GM23338 (cell line): ENCODE measurements around the gene PDCD4. TPM values are rescaled to one million over a fixed set of nuclear protein-coding genes. Genes with fewer than 3 reads are reported as not detected.

Source experiments
- ATAC-seq: fragments of 200-7000 bp; cut with Tn5 transposase; 3 replicates; pipeline ENCODE4 v1.9.1; 2020
- DNase-seq: peaks from one replicate; pipeline ENCODE4 v3.0.0-alpha.2; 2015; ENCODE audit warnings: low spot score
- H2AFZ ChIP-seq: fragments of 200-600 bp; sonication (generic); 2 replicates; pipeline ENCODE4 v1.8.0; 2016; ENCODE audit warnings: antibody characterized with exemption, mild to moderate bottlenecking, moderate library complexity
- H3F3A ChIP-seq: fragments of 200-600 bp; sonication (generic); replicated peaks from 2 replicates; pipeline ENCODE4 v1.8.0; 2017; ENCODE audit warnings: antibody characterized with exemption, mixed run types, low read depth
- H3K27ac ChIP-seq: fragments of 200-600 bp; sonication (generic); 2 replicates; pipeline ENCODE4 v1.6.1; 2016; ENCODE audit warnings: low read depth
- H3K27me3 ChIP-seq: fragments of 200-600 bp; sonication (generic); 2 replicates; pipeline ENCODE4 v1.8.0; 2016; ENCODE audit warnings: mild to moderate bottlenecking, mixed run types, moderate library complexity; ENCODE audit not compliant: insufficient read depth
- H3K36me3 ChIP-seq: fragments of 200-600 bp; sonication (generic); 2 replicates; pipeline ENCODE4 v1.8.0; 2016; ENCODE audit warnings: mild to moderate bottlenecking; ENCODE audit not compliant: insufficient read depth
- H3K4me1 ChIP-seq: fragments of 200-600 bp; sonication (generic); 2 replicates; pipeline ENCODE4 v1.8.0; 2016; ENCODE audit warnings: mild to moderate bottlenecking, moderate library complexity; ENCODE audit not compliant: insufficient read depth
- H3K4me2 ChIP-seq: fragments of 200-600 bp; sonication (generic); 2 replicates; pipeline ENCODE4 v1.7.1; 2017; ENCODE audit warnings: mixed run types
- H3K4me3 ChIP-seq: fragments of 200-600 bp; sonication (generic); 2 replicates; pipeline ENCODE4 v1.6.1; 2016; ENCODE audit warnings: mixed run types
- H3K79me2 ChIP-seq: fragments of 200-600 bp; sonication (generic); replicated peaks from 2 replicates; pipeline ENCODE4 v1.8.0; 2017; ENCODE audit warnings: mild to moderate bottlenecking; ENCODE audit not compliant: insufficient read depth
- H3K9me2 ChIP-seq: fragments of 200-600 bp; sonication (generic); 2 replicates; pipeline ENCODE4 v1.8.0; 2017; ENCODE audit not compliant: insufficient read depth
- H4K20me1 ChIP-seq: fragments of 200-600 bp; sonication (generic); replicated peaks from 2 replicates; pipeline ENCODE4 v1.8.0; 2017; ENCODE audit warnings: mild to moderate bottlenecking; ENCODE audit not compliant: insufficient read depth
- H3K27ac Mint-ChIP-seq: 2 replicates; pipeline ENCODE4 v1.8.0; 2020; ENCODE audit warnings: inconsistent platforms, mild to moderate bottlenecking, moderate library complexity, mixed read lengths
- H3K27me3 Mint-ChIP-seq: 3 replicates; pipeline ENCODE4 v1.8.0; 2022; ENCODE audit warnings: low read depth, mild to moderate bottlenecking, moderate library complexity, mixed read lengths, inconsistent platforms; ENCODE audit not compliant: insufficient read depth, poor library complexity
- H3K36me3 Mint-ChIP-seq: 3 replicates; pipeline ENCODE4 v1.8.0; 2021; ENCODE audit warnings: low read depth, mild to moderate bottlenecking, inconsistent platforms, moderate library complexity, mixed read lengths
- H3K4me1 Mint-ChIP-seq: 3 replicates; pipeline ENCODE4 v1.8.0; 2020; ENCODE audit warnings: mild to moderate bottlenecking, inconsistent platforms, mixed read lengths
- H3K4me3 Mint-ChIP-seq: 3 replicates; pipeline ENCODE4 v1.8.0; 2021; ENCODE audit warnings: moderate library complexity, mild to moderate bottlenecking, inconsistent platforms, mixed read lengths
- H3K9me3 Mint-ChIP-seq: 3 replicates; pipeline ENCODE4 v1.8.0; 2020; ENCODE audit warnings: moderate library complexity, mild to moderate bottlenecking, inconsistent platforms, mixed read lengths
- CREB1 ChIP-seq: fragments of 250-450 bp; sonication (Bioruptor Pico); IDR thresholded peaks from 2 replicates; pipeline ENCODE4 v1.5.0; 2020; ENCODE audit warnings: low read depth, mild to moderate bottlenecking, moderate library complexity
- CTCF ChIP-seq, 2 experiments: fragments of 200-600 bp in 1 of 2; sonication (generic) in 1 of 2; conservative IDR thresholded peaks; 2 replicates each; pipeline versions ENCODE4 v1.5.1 to v1.6.1; 2016 to 2017; ENCODE audit warnings: antibody characterized with exemption in 2 of 2, low read depth in 2 of 2, mild to moderate bottlenecking in 2 of 2, moderate library complexity in 1 of 2
- EZH2phosphoT487 ChIP-seq: fragments of 200-600 bp; sonication (generic); IDR thresholded peaks from one replicate; pipeline ENCODE4 v1.8.1; 2018; ENCODE audit warnings: antibody characterized with exemption; ENCODE audit not compliant: unreplicated experiment
- JUNB ChIP-seq: IDR thresholded peaks from one replicate; pipeline ENCODE4 v1.6.1; 2016; ENCODE audit warnings: antibody characterized with exemption; ENCODE audit not compliant: unreplicated experiment
- REST ChIP-seq: IDR thresholded peaks from one replicate; pipeline ENCODE4 v1.6.1; 2018; ENCODE audit warnings: antibody characterized with exemption; ENCODE audit not compliant: unreplicated experiment
- STAT1 ChIP-seq: IDR thresholded peaks from one replicate; pipeline ENCODE4 v1.6.1; 2016; ENCODE audit warnings: antibody characterized with exemption; ENCODE audit not compliant: unreplicated experiment
- ZNF114 ChIP-seq: fragments of 250-450 bp; sonication (Bioruptor Pico); IDR thresholded peaks from 2 replicates; pipeline ENCODE4 v1.5.0; 2020; ENCODE audit warnings: mild to moderate bottlenecking, moderate library complexity
- ZNF331 ChIP-seq: fragments of 250-450 bp; sonication (Bioruptor Pico); IDR thresholded peaks from 2 replicates; pipeline ENCODE4 v1.5.0; 2020; ENCODE audit warnings: low read depth, mild to moderate bottlenecking, moderate library complexity
- polyA plus RNA-seq: library from polyadenylated mRNA; unstranded; fragments of >200 nt; fragmentation: Nextera tagmentation; extraction: Ambion mirVana; gene quantifications from 2 replicates; pipeline ENCODE4 v1.2.1, GENCODE V29; 2016
- total RNA-seq: library from RNA; depleted of rRNA; stranded (reverse); fragments of >200 nt; shearing (Covaris generic); gene quantifications from 2 replicates; pipeline ENCODE4 v1.2.3, GENCODE V29; 2014
- TF ChIP-seq, protein P1 (sequence below): fragments of 250-450 bp; sonication (Bioruptor Pico); IDR thresholded peaks from 2 replicates; pipeline ENCODE4 v1.5.0; 2020; ENCODE audit warnings: mild to moderate bottlenecking, moderate library complexity
- TF ChIP-seq, protein P2 (sequence below): IDR thresholded peaks from 2 replicates; pipeline ENCODE4 v1.6.1; 2016; ENCODE audit warnings: antibody characterized with exemption

PDCD4 gene
- total and polyA plus RNA-seq, 2 experiments from 2014 or later, result 10.1 to 18.0 TPM

GRCh38 chr10:110853921-110854605, 17.7 kb upstream of the PDCD4 start:
- Mint-ChIP-seq H3K4me3 (no peak overlapping the region), H3K9me3 (no peaks in the 10 kb centered on the region), H3K27me3 (peaks cover 4% of the 10 kb centered on the region), H3K4me1 (no peaks in the 10 kb centered on the region), H3K27ac (no peak overlapping the region), H3K36me3 (no peaks in the 10 kb centered on the region)
- no peaks in the 10 kb centered on the region for H3K27me3 ChIP-seq
- DNase-seq, result no peak
- H3K9me2 ChIP-seq, result peaks cover 5% of the 10 kb centered on the region
- H3K4me2 ChIP-seq, result no peak overlapping the region
- no peaks in the 10 kb centered on the region for H3K4me1 ChIP-seq
- ATAC-seq, result no peak
- no peak overlapping the region for H3K27ac ChIP-seq
- no peaks in the 10 kb centered on the region for H3K79me2 ChIP-seq
- H4K20me1 ChIP-seq, result no peaks in the 10 kb centered on the region
- H3K4me3 ChIP-seq, result no peak overlapping the region
- H3F3A ChIP-seq, result no peaks in the 10 kb centered on the region
- no peak overlapping the region for H2AFZ ChIP-seq
- no peaks in the 10 kb centered on the region for H3K36me3 ChIP-seq
- no peak for TF ChIP-seq ZNF114
- TF ChIP-seq, protein P1, sequence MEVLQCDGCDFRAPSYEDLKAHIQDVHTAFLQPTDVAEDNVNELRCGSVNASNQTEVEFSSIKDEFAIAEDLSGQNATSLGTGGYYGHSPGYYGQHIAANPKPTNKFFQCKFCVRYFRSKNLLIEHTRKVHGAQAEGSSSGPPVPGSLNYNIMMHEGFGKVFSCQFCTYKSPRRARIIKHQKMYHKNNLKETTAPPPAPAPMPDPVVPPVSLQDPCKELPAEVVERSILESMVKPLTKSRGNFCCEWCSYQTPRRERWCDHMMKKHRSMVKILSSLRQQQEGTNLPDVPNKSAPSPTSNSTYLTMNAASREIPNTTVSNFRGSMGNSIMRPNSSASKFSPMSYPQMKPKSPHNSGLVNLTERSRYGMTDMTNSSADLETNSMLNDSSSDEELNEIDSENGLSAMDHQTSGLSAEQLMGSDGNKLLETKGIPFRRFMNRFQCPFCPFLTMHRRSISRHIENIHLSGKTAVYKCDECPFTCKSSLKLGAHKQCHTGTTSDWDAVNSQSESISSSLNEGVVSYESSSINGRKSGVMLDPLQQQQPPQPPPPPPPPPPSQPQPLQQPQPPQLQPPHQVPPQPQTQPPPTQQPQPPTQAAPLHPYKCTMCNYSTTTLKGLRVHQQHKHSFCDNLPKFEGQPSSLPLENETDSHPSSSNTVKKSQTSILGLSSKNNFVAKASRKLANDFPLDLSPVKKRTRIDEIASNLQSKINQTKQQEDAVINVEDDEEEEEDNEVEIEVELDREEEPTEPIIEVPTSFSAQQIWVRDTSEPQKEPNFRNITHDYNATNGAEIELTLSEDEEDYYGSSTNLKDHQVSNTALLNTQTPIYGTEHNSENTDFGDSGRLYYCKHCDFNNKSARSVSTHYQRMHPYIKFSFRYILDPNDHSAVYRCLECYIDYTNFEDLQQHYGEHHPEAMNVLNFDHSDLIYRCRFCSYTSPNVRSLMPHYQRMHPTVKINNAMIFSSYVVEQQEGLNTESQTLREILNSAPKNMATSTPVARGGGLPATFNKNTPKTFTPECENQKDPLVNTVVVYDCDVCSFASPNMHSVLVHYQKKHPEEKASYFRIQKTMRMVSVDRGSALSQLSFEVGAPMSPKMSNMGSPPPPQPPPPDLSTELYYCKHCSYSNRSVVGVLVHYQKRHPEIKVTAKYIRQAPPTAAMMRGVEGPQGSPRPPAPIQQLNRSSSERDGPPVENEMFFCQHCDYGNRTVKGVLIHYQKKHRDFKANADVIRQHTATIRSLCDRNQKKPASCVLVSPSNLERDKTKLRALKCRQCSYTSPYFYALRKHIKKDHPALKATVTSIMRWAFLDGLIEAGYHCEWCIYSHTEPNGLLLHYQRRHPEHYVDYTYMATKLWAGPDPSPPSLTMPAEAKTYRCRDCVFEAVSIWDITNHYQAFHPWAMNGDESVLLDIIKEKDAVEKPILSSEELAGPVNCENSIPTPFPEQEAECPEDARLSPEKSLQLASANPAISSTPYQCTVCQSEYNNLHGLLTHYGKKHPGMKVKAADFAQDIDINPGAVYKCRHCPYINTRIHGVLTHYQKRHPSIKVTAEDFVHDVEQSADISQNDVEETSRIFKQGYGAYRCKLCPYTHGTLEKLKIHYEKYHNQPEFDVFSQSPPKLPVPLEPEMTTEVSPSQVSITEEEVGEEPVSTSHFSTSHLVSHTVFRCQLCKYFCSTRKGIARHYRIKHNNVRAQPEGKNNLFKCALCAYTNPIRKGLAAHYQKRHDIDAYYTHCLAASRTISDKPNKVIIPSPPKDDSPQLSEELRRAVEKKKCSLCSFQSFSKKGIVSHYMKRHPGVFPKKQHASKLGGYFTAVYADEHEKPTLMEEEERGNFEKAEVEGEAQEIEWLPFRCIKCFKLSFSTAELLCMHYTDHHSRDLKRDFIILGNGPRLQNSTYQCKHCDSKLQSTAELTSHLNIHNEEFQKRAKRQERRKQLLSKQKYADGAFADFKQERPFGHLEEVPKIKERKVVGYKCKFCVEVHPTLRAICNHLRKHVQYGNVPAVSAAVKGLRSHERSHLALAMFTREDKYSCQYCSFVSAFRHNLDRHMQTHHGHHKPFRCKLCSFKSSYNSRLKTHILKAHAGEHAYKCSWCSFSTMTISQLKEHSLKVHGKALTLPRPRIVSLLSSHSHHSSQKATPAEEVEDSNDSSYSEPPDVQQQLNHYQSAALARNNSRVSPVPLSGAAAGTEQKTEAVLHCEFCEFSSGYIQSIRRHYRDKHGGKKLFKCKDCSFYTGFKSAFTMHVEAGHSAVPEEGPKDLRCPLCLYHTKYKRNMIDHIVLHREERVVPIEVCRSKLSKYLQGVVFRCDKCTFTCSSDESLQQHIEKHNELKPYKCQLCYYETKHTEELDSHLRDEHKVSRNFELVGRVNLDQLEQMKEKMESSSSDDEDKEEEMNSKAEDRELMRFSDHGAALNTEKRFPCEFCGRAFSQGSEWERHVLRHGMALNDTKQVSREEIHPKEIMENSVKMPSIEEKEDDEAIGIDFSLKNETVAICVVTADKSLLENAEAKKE, result no peak
- TF ChIP-seq CREB1, result no peak
- no peak for TF ChIP-seq CTCF (conservative IDR thresholded peaks at IDR 0.05; ENCODE audit: low read depth in 2 of 2)
- TF ChIP-seq, protein P2, sequence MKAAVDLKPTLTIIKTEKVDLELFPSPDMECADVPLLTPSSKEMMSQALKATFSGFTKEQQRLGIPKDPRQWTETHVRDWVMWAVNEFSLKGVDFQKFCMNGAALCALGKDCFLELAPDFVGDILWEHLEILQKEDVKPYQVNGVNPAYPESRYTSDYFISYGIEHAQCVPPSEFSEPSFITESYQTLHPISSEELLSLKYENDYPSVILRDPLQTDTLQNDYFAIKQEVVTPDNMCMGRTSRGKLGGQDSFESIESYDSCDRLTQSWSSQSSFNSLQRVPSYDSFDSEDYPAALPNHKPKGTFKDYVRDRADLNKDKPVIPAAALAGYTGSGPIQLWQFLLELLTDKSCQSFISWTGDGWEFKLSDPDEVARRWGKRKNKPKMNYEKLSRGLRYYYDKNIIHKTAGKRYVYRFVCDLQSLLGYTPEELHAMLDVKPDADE, result no peak
- TF ChIP-seq JUNB, result no peak
- no peak for TF ChIP-seq ZNF331 (CRISPR knock-in tag)
- no peak for TF ChIP-seq STAT1
- TF ChIP-seq EZH2phosphoT487, result no peak
- TF ChIP-seq REST, result no peak
